Ramos (cell line): ENCODE results near the gene TAAR2.
"Not testable (repeated sequence)": the region's sequence is repeated elsewhere in the genome, so short reads cannot be mapped to it uniquely, and the experiment has no call there.

ENCODE experiments used
- in situ Hi-C: fragments of 300-500 bp; cut with MboI; formaldehyde crosslinking; loops from one replicate; pipeline ENCODE4 v1.14.3; 2022; ENCODE audit warnings: low sequenced_read_pairs; ENCODE audit not compliant: unreplicated experiment

TAAR2 gene

GRCh38 chr6:132624175-132624574 is at the start of gene TAAR2:
Gene TAAR2, minus strand, starts transcription at chr6:132624275. Its CDS starts 0 bp downstream, at chr6:132624275.
- in situ Hi-C loops = no loop called here

GRCh38 chr6:132673376-132674094 is 49.5 kb upstream of the TAAR2 start:
- in situ Hi-C loops = no loop called here

GRCh38 chr6:132671295-132671694 is 47.2 kb upstream of the TAAR2 start:
- in situ Hi-C loops = no loop called here

GRCh38 chr6:132669690-132670291 is 45.7 kb upstream of the TAAR2 start:
- in situ Hi-C loops = no loop called here

GRCh38 chr6:132666118-132666517 is 42.0 kb upstream of the TAAR2 start:
- in situ Hi-C loops = no loop called here

- in situ Hi-C loops = no loop called here
Measured at GRCh38 chr6:132664309-132665034, 40.4 kb upstream of the TAAR2 start.

- in situ Hi-C loops = no loop called here
Measured at GRCh38 chr6:132663661-132664060, 39.6 kb upstream of the TAAR2 start.

- in situ Hi-C loops = no loop called here
Measured at GRCh38 chr6:132661906-132662305, 37.8 kb upstream of the TAAR2 start.

- in situ Hi-C loops = no loop called here
Measured at GRCh38 chr6:132659082-132659481, 35.0 kb upstream of the TAAR2 start, which contains the start of gene TAAR1. Gene TAAR1, minus strand, starts transcription at chr6:132659182. Its CDS starts 13,179 bp downstream, at chr6:132646003.

GRCh38 chr6:132651062-132651461 is 27.0 kb upstream of the TAAR2 start:
- in situ Hi-C loops = no loop called here

- in situ Hi-C loops = no loop called here
Measured at GRCh38 chr6:132650429-132650828, 26.4 kb upstream of the TAAR2 start.

GRCh38 chr6:132648828-132649227 is 24.8 kb upstream of the TAAR2 start:
- in situ Hi-C loops = no loop called here

GRCh38 chr6:132648356-132648755 is 24.3 kb upstream of the TAAR2 start:
- in situ Hi-C loops = no loop called here

- in situ Hi-C loops = no loop called here
Measured at GRCh38 chr6:132643547-132643946, 19.5 kb upstream of the TAAR2 start.

- in situ Hi-C loops = not testable (repeated sequence)
Measured at GRCh38 chr6:132637135-132637534, 13.1 kb upstream of the TAAR2 start.

GRCh38 chr6:132635906-132636305 is 11.8 kb upstream of the TAAR2 start:
- in situ Hi-C loops = not testable (repeated sequence)

GRCh38 chr6:132635288-132635687 is 11.2 kb upstream of the TAAR2 start:
- in situ Hi-C loops = not testable (repeated sequence)

- in situ Hi-C loops = no loop called here
Measured at GRCh38 chr6:132634796-132635195, 10.7 kb upstream of the TAAR2 start.

- in situ Hi-C loops = no loop called here
Measured at GRCh38 chr6:132633362-132633761, 9.3 kb upstream of the TAAR2 start.

GRCh38 chr6:132623106-132623845 is 799 bp downstream of the TAAR2 start:
- in situ Hi-C loops = no loop called here
